GM19463 (cell line): ENCODE data around the gene PRDM2.

ENCODE experiments used
- ATAC-seq: cut with Tn5 transposase; IDR thresholded peaks from one replicate; pipeline ENCODE4 v1.9.1; 2021; ENCODE audit warnings: mild to moderate bottlenecking, moderate library complexity; ENCODE audit not compliant: unreplicated experiment

The PRDM2 gene

DNA sequence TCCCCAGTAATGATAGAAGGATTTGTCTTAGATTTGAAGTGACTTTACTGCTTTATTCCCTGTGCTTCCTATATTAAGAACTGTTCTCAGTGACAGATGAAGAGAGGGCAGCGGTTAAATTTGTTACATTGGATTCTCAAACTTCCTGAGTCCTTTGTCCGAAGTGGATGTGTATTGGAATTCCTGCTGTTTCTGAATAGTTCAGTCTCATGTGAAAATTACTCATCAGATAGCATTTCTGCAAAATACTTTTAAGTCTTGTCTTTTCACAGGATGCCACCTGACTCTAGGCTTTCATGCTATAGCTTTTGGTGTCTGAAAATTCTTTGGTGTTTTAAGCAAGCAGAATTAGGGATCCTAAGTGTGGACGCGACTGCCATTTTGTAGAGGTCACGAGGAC lies 83.6 kb downstream of the PRDM2 start:
- no peak for ATAC-seq

GRCh38 chr1:13784971-13785370 lies 85.0 kb downstream of the PRDM2 start:
- ATAC-seq: no peak

DNA sequence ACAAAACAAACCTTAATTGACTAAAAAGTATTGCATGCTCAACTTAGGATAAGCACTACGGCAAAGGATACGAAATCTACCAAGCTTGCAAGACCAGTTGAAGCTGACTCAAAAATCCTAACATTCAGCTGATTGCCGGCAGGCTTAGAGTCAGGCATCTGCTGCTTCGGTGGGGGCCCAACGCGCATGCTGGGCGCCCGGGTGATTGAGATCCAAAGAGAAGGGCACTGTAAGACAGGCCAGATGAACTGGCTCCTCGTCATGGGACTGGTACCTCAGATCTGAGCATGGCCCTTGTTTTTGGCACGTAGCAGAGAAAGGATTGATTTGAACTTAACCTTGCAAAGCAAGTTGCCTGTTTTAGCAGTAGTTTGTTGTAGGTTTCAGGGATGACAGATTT lies 86.6 kb downstream of the PRDM2 start:
- ATAC-seq: no peak

- no peak for ATAC-seq
These were observed 88.8 kb downstream of the PRDM2 start for GRCh38 chr1:13788795-13789194.

GRCh38 chr1:13790290-13791030 lies 90.5 kb downstream of the PRDM2 start:
- ATAC-seq: no peak

- no peak for ATAC-seq
These were observed 92.4 kb downstream of the PRDM2 start for GRCh38 chr1:13792419-13792818.

DNA sequence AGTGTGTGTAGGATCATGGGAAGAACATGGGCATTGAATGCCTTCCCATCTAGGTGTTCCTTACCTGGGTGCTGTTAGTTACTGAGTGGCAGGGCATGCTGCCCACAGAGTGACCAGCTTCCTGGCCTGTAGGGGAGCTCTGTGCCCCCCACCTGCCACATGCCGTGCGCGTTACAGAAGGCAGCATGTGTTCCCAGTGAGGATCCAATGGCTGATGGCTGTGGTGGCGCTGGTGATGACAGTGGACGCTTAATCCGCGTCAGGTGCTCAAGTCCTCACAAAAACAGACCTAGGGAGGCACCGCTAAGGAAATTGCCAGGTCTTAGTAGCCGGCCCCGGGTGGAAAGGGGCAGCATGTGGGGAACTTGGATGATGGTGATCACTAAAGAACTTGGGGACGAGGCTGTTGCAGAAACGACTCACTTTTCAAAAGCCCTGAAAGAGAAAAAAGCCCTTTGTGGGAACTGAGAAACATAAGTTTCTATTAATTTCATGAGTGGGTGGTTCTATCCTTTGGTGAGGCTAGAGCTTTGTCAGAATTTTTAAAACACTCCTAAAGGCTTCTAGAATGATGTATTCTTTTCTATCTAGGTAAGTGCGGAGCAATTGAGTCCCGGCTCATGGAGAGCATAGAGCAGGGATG lies 93.2 kb downstream of the PRDM2 start:
- ATAC-seq: no peak

DNA sequence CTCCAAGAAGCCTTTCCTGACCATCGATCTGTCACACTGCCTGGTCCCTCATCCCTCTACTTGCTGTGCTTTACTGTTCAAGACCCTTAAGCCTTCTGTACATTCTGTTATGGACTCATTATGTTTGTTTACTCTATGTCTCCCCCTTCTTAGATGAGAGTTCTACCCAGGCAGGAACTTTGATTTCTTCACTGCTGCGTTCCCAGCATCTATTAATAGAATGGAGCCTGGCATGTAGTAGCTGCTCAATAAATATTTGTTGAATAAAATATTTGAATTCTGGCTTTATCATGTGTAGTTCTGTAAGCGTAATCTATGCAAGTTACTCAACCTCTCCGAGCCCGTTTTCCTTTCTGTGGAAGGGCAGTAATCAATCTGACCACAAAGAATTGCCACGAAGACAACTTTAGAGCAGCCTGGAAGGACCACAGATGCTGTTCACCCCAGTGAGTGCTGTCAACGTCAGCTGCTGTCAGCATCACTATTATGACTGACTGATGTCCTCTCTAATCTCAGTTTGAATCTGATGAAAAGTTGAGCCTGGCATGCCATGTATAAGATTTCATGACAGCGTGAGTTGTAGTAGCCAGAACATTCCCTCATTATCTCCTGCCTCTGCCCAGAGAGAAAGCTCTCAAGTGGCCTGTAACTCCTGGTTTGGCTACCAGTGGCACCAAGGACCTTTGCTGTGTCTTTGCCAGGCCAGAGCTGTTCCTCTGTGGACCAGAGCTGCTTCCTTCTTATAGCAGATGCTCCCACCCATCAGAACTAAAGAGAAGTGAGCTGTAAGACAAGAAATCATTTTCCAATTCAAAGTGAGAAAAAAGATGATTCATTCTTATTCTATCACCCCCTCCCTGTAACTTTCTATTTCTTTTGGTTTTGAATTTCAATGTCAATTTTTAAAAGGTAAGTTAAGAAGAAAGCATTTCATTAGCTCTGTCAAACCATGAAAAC lies 94.5 kb downstream of the PRDM2 start:
- ATAC-seq: no peak

- ATAC-seq: no peak
These were observed 97.4 kb downstream of the PRDM2 start for GRCh38 chr1:13797397-13797796.

- no peak for ATAC-seq
These were observed 98.1 kb downstream of the PRDM2 start for GRCh38 chr1:13798120-13798519.

- no peak for ATAC-seq
These were observed 99.7 kb downstream of the PRDM2 start for GRCh38 chr1:13799502-13800283.

GRCh38 chr1:13801232-13801631 lies 101.2 kb downstream of the PRDM2 start:
- no peak for ATAC-seq

GRCh38 chr1:13801655-13802486 lies 101.9 kb downstream of the PRDM2 start:
- ATAC-seq: no peak

- ATAC-seq: no peak
These were observed 103.0 kb downstream of the PRDM2 start for GRCh38 chr1:13802782-13803545.

DNA sequence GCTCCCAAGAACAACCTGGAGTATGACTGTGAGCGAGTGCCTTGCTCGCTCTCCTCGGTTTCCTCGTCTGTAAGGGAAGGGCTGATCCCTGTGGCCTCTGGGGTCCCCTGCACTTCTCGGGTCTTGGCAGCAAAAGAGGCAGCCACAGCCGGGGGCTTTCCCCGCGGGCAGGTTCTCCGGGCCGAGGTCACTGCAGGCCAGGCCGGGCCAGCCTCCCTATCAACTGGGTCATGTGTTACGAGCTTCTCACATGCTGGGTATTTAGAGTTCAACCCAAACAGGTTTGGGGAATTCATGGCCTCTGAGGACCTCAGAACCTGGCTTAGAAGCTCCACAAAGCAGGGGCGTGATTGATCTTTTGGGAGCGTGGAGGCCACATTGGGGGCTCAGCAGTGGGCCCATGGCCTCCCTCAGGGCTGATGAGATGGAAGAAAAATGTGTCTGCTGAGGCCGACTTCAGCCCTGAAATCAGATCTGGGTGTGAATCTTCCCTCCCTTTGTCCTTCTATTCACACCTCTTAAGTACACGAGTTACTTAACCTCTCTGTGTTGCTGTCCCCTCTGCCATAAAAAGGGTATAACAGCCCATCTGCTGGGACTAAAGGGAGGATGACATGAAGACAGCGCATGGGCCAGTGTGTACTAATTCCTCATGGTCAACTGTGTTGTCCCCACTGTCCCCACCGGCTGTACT lies 103.7 kb downstream of the PRDM2 start:
- ATAC-seq: no peak

DNA sequence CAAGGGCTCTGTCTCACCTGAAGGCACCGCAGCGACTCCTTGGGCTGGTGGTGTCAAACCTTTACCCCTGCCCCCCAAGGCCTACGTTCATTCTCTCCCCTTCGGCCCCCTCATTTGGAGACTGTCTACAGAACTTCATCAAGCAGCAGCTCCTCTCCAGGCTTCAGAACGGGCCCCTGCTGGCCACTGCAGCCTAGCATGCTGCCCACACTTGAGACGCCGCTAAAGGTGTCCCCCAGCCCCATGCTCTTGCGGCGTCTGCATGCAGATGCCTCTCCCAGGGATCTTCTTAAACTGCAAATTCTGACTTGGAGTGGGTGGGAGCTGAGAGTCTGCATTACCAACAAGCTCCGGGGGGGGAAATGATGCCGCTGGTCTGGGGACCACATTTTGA lies 104.2 kb downstream of the PRDM2 start:
- no peak for ATAC-seq

- ATAC-seq: no peak
These were observed 105.4 kb downstream of the PRDM2 start for GRCh38 chr1:13805431-13805830.

DNA sequence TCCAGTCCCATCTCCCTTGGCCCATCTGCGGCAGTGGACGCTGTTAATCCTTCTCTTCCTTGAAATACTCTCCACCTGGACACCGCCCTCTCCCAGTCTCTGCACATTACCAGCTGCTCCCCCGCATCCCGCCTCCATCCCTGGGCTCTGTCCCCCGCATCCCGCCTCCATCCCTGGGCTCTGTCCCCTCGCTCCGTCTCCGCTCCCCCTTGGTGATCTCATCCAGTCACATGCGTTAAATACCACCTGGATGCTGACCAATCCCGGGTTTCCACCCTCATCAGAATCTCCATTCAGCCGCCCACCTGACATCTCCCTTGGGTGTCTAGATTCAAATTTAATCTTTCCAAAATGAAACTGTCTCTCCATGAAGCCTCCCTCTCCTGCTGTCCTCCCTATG lies 106.1 kb downstream of the PRDM2 start:
- no peak for ATAC-seq

DNA sequence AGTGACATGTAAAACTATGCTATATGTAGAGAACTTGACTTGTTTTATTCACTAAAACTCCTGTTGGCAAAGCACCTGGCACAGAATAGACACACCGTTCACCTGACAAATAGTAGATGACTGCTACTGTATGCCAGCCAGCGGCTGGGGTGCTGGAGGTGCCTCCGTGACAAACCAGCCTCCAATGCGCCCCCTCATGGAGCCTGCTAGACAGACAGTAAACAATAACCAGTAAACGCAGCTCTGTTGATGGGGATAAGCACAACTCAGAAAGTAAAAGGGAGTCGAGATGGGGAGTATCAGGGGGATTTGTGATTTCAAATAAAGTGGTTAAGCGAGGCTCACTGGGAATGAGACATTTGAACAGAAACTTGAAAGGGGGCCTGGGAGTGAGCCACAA lies 107.2 kb downstream of the PRDM2 start:
- no peak for ATAC-seq
